BLaER1 treated with 17β-estradiol and CSF1 and Interleukin-3, amounts not matched to agents 10 nM and 100 nM (cell line): Measurements from ENCODE around the gene GMPR2.
A peak's percentile ranks its signal among the peaks of the same experiment; 100 is the strongest.

Experiments used
- H3K27ac ChIP-seq, 11 experiments: shearing (Covaris generic); formaldehyde crosslinking; 2 replicates each; pipeline ENCODE4 v1.8.1; 2022
- H3K27me3 ChIP-seq, 11 experiments: shearing (Covaris generic); formaldehyde crosslinking; 2 replicates each; pipeline ENCODE4 v1.8.1; 2022
- H3K36me3 ChIP-seq, 11 experiments: shearing (Covaris generic); formaldehyde crosslinking; 2 replicates each; pipeline ENCODE4 v1.8.1; 2022
- H3K4me1 ChIP-seq, 10 experiments: shearing (Covaris generic); formaldehyde crosslinking; 2 replicates each; pipeline ENCODE4 v1.8.1; 2022
- H3K4me2 ChIP-seq, 11 experiments: shearing (Covaris generic); formaldehyde crosslinking; 2 replicates each; pipeline ENCODE4 v1.8.1; 2022
- H3K4me3 ChIP-seq, 10 experiments: shearing (Covaris generic); formaldehyde crosslinking; 2 replicates each; pipeline ENCODE4 v1.8.1; 2022
- H3K9ac ChIP-seq, 11 experiments: shearing (Covaris generic); formaldehyde crosslinking; 2 replicates each; pipeline ENCODE4 v1.8.1; 2022
- H3K9me3 ChIP-seq, 11 experiments: shearing (Covaris generic); formaldehyde crosslinking; replicated peaks in 1 of 11; 2 replicates each; pipeline ENCODE4 v1.8.1; 2022
- H4K20me1 ChIP-seq, 11 experiments: shearing (Covaris generic); formaldehyde crosslinking; 2 replicates each; pipeline ENCODE4 v1.8.1; 2022
- Cebpa-rat ChIP-seq, 11 experiments: shearing (Covaris generic); IDR thresholded peaks; 2 replicates each; pipeline ENCODE4 v1.8.1; 2022

GMPR2 gene

DNA sequence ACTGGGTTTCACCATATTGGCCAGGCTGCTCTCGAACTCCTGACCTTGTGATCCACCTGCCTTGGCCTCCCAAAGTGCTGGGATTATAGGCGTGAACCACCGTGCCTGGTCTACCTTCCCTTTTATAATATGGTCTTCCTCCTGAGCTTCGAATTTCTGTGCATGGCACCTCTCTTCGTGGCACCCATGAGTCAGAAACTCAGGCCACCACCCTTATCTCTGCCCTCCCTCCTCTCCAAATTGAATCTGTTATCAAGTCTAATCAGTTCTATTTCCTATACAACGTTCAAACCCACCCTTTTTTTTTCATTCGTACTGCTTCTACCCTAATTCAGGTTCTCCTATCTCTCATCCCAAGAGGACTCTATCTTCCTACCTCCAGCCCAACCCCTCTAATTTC is 14.7 kb downstream of the GMPR2 start:
- Histone ChIP-seq H3K36me3 (peaks cover 0 to 15% (median 0%) of the 10 kb centered on the region in 11 experiments; a peak in 7 of 22 replicates), H3K9ac (0 out of 22 replicates have a peak overlapping the region, but pooled peaks of 2 of the 11 experiments have one; percentile 49 to 53), H3K4me1 (peaks cover 18 to 55% (median 39%) of the 10 kb centered on the region in 10 experiments), H3K27me3 (no peaks in the 10 kb centered on the region), H3K4me2 (peak overlapping the region in 8 of 11 experiments; percentile 20 to 80 (median 56); a peak in 14 of 22 replicates), H3K27ac (peak overlapping the region in 3 of 11 experiments; percentile 28 to 58 (median 53); a peak in 4 of 22 replicates), H4K20me1 (no peaks in the 10 kb centered on the region), H3K9me3 (no peaks in the 10 kb centered on the region), H3K4me3 (no peak overlapping the region)
- no peak for TF ChIP-seq Cebpa-rat (IDR thresholded peaks at IDR 0.05)

DNA sequence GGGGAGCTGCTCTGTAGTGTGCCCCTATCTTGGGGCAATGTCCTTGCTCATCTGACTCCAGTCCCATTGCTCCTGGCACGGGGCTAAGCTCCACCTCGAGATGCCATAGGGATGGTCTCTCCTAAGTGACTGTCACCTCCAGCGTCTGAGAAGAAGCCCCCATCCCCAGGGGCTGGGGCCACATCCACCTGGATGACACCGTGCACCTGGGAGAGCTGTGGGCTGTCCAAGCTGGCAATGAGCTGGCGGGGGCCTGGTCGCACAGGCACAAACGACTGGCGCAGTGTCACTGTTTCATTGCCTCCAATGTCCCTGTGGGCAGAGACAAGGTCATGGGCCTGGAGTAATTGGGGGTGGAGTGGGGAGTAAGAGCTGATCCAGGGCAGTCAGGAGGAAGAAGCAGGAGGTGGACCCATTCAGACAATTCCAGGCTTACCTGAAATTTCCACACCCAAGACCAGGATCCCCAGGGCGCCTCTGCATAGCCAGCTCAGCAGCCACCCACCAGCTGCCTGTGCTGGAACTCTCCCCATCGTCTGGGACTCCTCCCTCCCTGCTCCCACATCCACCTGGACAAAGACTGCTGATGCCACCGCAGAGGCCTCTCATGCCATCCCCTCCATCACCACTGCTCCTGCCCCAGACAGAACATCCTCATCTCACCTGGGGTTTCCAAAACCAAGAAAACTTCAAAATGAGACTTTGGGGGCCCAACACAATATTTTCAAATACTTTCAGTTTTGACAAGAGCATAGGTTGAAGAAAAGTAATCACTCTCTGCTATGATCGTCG is 16.7 kb downstream of the GMPR2 start:
- H3K4me1 ChIP-seq, result peaks cover 9 to 44% (median 25%) of the 10 kb centered on the region in 10 experiments
- H3K27ac ChIP-seq, result no peak overlapping the region
- H3K9ac ChIP-seq, result no peak overlapping the region
- peaks cover 0 to 35% (median 17%) of the 10 kb centered on the region in 11 experiments; a peak in 11 of 22 replicates for H3K36me3 ChIP-seq
- TF ChIP-seq Cebpa-rat (IDR thresholded peaks at IDR 0.05), result no peak
- no peaks in the 10 kb centered on the region for H4K20me1 ChIP-seq
- H3K4me3 ChIP-seq, result no peak overlapping the region
- H3K4me2 ChIP-seq, result peak overlapping the region in 1 of 11 experiments; percentile 57; a peak in 1 of 22 replicates
- H3K9me3 ChIP-seq, result no peaks in the 10 kb centered on the region
- no peaks in the 10 kb centered on the region for H3K27me3 ChIP-seq

DNA sequence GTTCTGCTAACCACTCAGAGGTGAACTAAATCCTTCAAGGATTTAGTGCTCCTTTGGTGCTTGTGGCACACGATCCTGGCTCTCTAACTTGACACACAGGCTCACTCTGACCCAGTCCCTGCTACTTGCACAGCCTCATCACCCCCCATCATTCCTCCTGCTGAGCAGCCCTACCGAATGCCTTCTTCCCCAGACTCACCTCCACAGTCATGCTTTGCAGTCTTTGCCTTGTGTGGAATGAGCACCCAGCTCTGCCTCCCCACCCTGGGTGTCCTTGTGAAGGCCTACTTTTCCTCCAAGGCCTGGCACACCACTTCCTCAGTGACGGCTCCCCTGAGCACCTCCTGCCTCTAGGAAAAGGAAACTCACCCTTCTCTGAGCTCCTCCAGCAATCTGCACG is 17.6 kb downstream of the GMPR2 start:
- H3K27me3 ChIP-seq, result no peaks in the 10 kb centered on the region
- peaks cover 0 to 44% (median 26%) of the 10 kb centered on the region in 11 experiments; a peak in 13 of 22 replicates for H3K36me3 ChIP-seq
- TF ChIP-seq Cebpa-rat (IDR thresholded peaks at IDR 0.05), result no peak
- peak overlapping the region; percentile 11 to 62 (median 46); a peak in 20 of 22 replicates for H3K4me2 ChIP-seq
- no peaks in the 10 kb centered on the region for H3K9me3 ChIP-seq
- H3K9ac ChIP-seq, result peak overlapping the region in 3 of 11 experiments; percentile 4 to 5 (median 5); a peak in 2 of 22 replicates
- H4K20me1 ChIP-seq, result no peaks in the 10 kb centered on the region
- peak overlapping the region in 3 of 11 experiments; percentile 4 to 25 (median 9); a peak in 2 of 22 replicates for H3K27ac ChIP-seq
- peaks cover 9 to 35% (median 25%) of the 10 kb centered on the region in 10 experiments for H3K4me1 ChIP-seq
- H3K4me3 ChIP-seq, result no peak overlapping the region

DNA sequence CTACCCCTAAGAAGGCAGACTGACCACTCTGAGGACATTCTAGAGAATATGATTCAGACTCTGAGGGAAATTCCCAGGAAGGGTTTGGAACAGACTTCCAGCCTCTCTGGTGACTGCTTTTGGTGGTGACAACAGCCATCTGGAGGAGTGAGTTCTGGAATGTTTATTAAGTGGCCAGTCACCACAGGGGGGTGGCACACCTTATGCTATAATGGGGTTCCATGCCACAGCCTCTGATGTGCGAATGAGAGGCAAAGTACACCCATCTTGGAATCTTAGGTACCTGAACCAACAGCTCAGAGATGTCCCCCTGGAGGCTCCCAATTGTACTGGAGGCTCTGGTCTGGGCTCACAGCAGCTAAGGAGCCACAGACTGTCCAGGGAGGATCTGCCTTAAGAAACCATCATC is 19.2 kb downstream of the GMPR2 start:
- H3K36me3 ChIP-seq, result peaks cover 0 to 60% (median 28%) of the 10 kb centered on the region in 11 experiments; a peak in 13 of 22 replicates
- no peak overlapping the region for H3K9ac ChIP-seq

DNA sequence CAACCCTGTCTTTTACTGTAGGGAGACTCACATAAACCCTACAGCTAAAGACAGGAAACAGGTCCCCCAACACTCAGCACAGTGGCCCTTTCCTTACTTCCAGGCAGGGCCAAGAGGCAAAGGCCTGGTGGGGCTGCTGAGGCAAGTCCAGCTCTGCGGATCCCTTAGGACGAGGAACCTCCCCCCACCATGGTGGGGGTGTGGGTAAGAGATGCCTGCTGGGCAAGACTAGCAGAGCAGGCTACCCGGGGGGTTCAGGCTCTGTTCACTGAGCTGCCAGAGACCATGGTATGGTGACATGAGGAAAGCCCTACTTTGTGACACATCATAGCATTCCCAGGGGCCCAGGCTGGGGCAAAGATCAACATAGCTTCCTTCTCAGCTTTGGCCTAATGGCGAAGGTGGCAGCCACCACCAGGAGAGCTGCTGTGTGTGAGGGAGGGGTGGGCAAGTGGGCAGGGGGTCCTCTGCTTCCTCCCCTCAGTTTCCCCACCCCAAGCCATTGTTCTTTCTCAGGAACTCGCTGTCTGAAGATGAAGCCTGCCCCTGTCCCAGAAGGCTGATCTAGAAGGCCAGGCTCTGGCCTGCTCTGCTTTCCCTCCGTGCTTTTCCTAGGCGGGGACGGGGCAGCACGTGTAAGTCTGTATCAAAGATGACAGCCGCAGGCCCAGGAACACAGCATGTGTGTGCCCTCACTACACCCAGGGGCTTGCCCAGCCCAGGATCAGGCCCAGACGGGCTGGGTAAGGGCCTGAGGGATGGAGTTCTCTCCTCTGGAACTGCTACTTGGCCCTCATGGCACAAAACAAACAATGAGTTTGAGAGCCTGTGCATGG is 19.8 kb downstream of the GMPR2 start:
- H3K9me3 ChIP-seq, result no peaks in the 10 kb centered on the region
- H3K9ac ChIP-seq, result no peak overlapping the region
- H3K27me3 ChIP-seq, result no peaks in the 10 kb centered on the region
- H3K4me3 ChIP-seq, result no peak overlapping the region
- no peak for TF ChIP-seq Cebpa-rat (IDR thresholded peaks at IDR 0.05)
- peaks cover 9 to 22% (median 13%) of the 10 kb centered on the region in 10 experiments for H3K4me1 ChIP-seq
- H3K36me3 ChIP-seq, result peaks cover 0 to 61% (median 28%) of the 10 kb centered on the region in 11 experiments; a peak in 13 of 22 replicates
- H4K20me1 ChIP-seq, result no peaks in the 10 kb centered on the region
- no peak overlapping the region; a peak in 1 of 22 replicates for H3K4me2 ChIP-seq
- H3K27ac ChIP-seq, result no peak overlapping the region

More for the DNA sequence above, 19.2 kb downstream of the GMPR2 start:
- H3K9me3 ChIP-seq, result no peaks in the 10 kb centered on the region
- H3K27ac ChIP-seq, result no peak overlapping the region
- peaks cover 9 to 28% (median 18%) of the 10 kb centered on the region in 10 experiments for H3K4me1 ChIP-seq
- H4K20me1 ChIP-seq, result no peaks in the 10 kb centered on the region
- H3K4me3 ChIP-seq, result no peak overlapping the region
- no peaks in the 10 kb centered on the region for H3K27me3 ChIP-seq
- no peak for TF ChIP-seq Cebpa-rat (IDR thresholded peaks at IDR 0.05)
- H3K4me2 ChIP-seq, result no peak overlapping the region; a peak in 1 of 22 replicates

DNA sequence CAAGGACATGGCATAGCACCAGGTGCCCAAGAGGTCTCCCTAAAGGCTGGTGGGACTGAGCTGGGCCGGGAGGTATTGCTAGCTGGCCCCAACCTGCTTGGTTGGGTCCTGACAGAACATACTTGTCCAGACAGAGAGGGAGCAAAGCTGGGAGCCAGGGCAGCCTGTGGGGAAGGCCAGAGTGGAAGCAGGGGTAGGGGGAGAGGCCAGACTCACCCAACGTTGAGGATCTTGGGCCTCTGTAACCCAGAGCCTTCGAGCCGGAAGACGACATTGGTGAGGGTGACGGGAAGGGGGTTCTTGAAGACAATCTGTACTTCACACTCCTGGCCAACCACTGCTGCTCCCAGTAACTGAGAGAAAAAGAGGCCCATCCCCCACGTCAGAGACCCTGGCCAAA is 21.2 kb downstream of the GMPR2 start:
- Histone ChIP-seq H3K4me3 (no peak overlapping the region), H3K9ac (no peak overlapping the region), H3K4me2 (no peak overlapping the region), H3K27ac (no peak overlapping the region), H3K36me3 (peaks cover 0 to 58% (median 28%) of the 10 kb centered on the region in 11 experiments; a peak in 13 of 22 replicates), H3K9me3 (no peaks in the 10 kb centered on the region), H3K4me1 (peaks cover 9 to 22% (median 13%) of the 10 kb centered on the region in 10 experiments), H3K27me3 (no peaks in the 10 kb centered on the region), H4K20me1 (no peaks in the 10 kb centered on the region)
- TF ChIP-seq Cebpa-rat (IDR thresholded peaks at IDR 0.05), result no peak

DNA sequence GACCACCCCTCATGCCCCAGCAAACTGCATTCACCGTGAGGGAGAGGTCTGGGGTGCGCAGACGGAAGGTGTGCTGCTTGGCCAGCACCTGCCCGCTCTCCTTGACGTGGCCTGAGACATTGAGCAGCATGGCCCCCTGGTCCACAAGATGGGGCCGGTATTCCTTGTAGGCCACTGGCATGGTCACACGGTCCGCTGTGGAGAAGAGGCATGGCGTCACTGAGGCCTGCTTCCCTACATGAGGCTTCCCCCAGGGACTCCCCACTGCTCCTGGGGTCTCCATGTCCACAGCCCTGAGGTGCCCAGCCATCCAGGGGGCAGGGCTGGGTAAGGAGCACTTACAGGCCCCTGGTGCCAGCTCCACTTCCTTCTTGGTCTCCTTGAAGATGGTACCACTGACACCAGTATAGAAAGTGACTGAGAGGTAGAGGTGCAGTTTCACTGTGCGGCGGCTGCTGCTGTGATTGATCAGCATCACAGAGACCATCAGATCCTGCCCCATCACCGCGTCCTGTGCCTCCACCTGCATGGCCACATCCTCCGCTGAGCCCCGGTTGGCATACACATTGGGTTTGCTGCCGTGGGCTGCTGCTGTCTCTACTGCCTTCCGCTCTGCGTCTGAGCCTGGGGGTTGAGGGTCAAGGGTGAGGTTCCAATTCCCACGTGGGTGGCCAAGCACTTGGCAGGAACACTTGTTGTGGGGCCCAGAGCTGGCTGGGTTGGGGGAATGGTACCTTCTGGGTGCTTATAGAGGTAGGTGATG is 22.1 kb downstream of the GMPR2 start:
- H3K36me3 ChIP-seq, result peaks cover 0 to 62% (median 28%) of the 10 kb centered on the region in 11 experiments; a peak in 13 of 22 replicates
- TF ChIP-seq Cebpa-rat (IDR thresholded peaks at IDR 0.05), result no peak

DNA sequence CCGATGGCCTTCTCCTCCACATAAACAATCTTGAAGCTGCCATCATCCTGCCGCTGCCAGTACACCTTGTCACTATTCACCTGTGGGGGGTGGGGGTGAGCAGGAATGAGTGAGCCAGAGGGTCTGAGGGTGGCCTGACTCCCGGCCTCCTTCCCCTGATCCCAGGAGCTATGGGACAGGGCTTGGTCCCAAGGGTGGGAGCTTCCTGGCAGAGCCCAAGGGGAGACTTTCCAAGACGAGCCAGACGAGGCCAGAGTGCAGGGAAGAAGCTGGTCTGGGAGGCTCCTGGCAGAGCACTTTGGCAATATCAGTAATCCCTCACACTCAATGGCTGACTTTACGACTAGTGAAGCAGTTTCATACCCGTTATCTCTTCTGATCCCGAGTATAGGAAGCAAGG is 22.7 kb downstream of the GMPR2 start:
- no peaks in the 10 kb centered on the region for H3K27me3 ChIP-seq
- peaks cover 4 to 17% (median 9%) of the 10 kb centered on the region in 10 experiments for H3K4me1 ChIP-seq
- no peak overlapping the region for H3K27ac ChIP-seq
- H3K36me3 ChIP-seq, result peaks cover 0 to 67% (median 28%) of the 10 kb centered on the region in 11 experiments; a peak in 13 of 22 replicates
- no peak overlapping the region for H3K4me3 ChIP-seq
- no peak overlapping the region for H3K4me2 ChIP-seq
- no peaks in the 10 kb centered on the region for H4K20me1 ChIP-seq
- TF ChIP-seq Cebpa-rat (IDR thresholded peaks at IDR 0.05), result no peak
- no peak overlapping the region for H3K9ac ChIP-seq
- H3K9me3 ChIP-seq, result no peaks in the 10 kb centered on the region

More for the DNA sequence above, 22.1 kb downstream of the GMPR2 start:
- H3K4me2 ChIP-seq, result no peak overlapping the region
- no peak overlapping the region for H3K27ac ChIP-seq
- no peaks in the 10 kb centered on the region for H4K20me1 ChIP-seq
- no peaks in the 10 kb centered on the region for H3K27me3 ChIP-seq
- no peak overlapping the region for H3K9ac ChIP-seq
- no peak overlapping the region for H3K4me3 ChIP-seq
- H3K9me3 ChIP-seq, result no peaks in the 10 kb centered on the region
- peaks cover 9 to 22% (median 13%) of the 10 kb centered on the region in 10 experiments for H3K4me1 ChIP-seq
